NB4 (cell line): Measurements from ENCODE around the gene FLACC1.

Source experiments
- DNase-seq: peaks from one replicate; pipeline ENCODE4 v3.0.0; 2010; ENCODE audit warnings: low read depth
- H3K4me3 ChIP-seq: one replicate; pipeline ENCODE4 v1.5.1; 2011; ENCODE audit warnings: mild to moderate bottlenecking, low read depth, low read length, moderate library complexity
- MYC ChIP-seq: IDR thresholded peaks from 2 replicates; pipeline ENCODE4 v1.6.1; 2011; ENCODE audit warnings: low read depth, low read length
- POLR2A ChIP-seq: IDR thresholded peaks from 2 replicates; pipeline ENCODE4 v1.6.1; 2011; ENCODE audit warnings: mild to moderate bottlenecking; ENCODE audit not compliant: insufficient read length; ENCODE audit errors: extremely low read depth
- TF ChIP-seq, protein P1 (sequence below): IDR thresholded peaks from 2 replicates; pipeline ENCODE4 v1.6.1; 2011; ENCODE audit warnings: low read depth, low read length
- TF ChIP-seq, protein P2 (sequence below): IDR thresholded peaks from one replicate; pipeline ENCODE4 v1.5.1; 2012; ENCODE audit warnings: low read depth, low read length

The FLACC1 gene

DNA sequence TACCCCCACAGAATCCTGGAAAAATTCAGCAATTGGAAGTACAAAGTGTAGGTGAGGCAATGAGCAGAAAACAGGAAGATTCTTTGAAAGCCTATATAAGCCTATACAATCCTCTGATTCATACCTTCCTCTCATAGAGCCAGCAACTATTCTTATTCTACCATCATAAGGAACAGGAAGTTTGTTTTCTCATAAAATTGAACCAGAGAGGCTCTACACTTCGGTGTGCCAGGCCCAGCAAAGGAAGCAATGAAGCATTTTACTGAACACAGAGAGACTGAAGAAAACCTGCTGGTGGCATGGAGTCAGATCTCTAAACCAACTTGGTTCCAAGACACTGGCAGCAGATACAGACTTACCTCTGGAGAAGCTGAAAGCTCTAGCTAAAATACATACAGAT, 78.1 kb downstream of the FLACC1 start:
- TF ChIP-seq, protein P1, sequence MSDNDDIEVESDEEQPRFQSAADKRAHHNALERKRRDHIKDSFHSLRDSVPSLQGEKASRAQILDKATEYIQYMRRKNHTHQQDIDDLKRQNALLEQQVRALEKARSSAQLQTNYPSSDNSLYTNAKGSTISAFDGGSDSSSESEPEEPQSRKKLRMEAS: no peak
- TF ChIP-seq, protein P2, sequence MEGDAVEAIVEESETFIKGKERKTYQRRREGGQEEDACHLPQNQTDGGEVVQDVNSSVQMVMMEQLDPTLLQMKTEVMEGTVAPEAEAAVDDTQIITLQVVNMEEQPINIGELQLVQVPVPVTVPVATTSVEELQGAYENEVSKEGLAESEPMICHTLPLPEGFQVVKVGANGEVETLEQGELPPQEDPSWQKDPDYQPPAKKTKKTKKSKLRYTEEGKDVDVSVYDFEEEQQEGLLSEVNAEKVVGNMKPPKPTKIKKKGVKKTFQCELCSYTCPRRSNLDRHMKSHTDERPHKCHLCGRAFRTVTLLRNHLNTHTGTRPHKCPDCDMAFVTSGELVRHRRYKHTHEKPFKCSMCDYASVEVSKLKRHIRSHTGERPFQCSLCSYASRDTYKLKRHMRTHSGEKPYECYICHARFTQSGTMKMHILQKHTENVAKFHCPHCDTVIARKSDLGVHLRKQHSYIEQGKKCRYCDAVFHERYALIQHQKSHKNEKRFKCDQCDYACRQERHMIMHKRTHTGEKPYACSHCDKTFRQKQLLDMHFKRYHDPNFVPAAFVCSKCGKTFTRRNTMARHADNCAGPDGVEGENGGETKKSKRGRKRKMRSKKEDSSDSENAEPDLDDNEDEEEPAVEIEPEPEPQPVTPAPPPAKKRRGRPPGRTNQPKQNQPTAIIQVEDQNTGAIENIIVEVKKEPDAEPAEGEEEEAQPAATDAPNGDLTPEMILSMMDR: no peak
- TF ChIP-seq POLR2A (no peak), MYC (no peak)
- DNase-seq: no peak

DNA sequence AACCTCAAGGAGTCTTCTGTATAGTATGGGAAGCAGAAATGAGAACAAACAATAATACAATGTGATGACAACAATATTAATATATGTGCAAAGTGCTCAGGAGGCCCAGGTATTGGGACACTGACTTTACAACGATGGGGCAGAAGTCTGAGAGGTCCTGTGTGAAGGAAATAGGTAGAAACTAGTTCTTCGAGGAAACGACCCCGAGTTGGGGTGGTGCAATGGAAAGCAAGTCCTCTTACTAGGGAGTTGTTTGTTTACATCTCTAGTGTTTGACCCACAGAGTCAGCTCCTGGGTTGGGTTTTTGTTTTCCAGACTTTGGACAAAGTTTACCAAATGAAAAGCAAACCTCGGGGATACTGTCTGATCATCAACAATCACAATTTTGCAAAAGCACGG, 80.6 kb downstream of the FLACC1 start:
- H3K4me3 ChIP-seq: no peak overlapping the region
- no peak for DNase-seq
- no peak for TF ChIP-seq MYC
- TF ChIP-seq POLR2A: no peak
- TF ChIP-seq, protein P2: no peak

More for the DNA sequence above, 78.1 kb downstream of the FLACC1 start:
- no peak overlapping the region for H3K4me3 ChIP-seq

DNA sequence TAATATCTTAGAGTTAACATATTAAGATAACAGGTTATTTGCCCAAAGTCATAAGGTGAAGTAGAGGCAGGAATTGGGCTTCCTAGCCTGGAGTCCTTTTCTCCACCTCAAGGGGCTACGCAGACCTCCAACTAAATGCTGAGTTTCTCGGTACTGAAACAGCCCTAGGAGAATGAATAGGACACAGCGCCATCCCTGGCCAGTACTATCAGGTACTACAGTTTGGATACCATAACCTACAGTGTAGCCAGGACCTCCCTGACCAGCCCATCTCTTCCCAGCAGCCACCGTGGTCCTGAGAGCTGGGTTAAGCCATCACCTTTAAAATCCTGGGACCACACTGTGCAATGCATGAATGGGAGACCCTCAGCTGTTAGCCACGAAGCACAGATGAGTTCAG, 81.2 kb downstream of the FLACC1 start:
- TF ChIP-seq, protein P2: no peak
- TF ChIP-seq, protein P1: no peak
- TF ChIP-seq POLR2A: no peak
- TF ChIP-seq MYC: no peak
- H3K4me3 ChIP-seq: no peak overlapping the region
- DNase-seq: no peak

DNA sequence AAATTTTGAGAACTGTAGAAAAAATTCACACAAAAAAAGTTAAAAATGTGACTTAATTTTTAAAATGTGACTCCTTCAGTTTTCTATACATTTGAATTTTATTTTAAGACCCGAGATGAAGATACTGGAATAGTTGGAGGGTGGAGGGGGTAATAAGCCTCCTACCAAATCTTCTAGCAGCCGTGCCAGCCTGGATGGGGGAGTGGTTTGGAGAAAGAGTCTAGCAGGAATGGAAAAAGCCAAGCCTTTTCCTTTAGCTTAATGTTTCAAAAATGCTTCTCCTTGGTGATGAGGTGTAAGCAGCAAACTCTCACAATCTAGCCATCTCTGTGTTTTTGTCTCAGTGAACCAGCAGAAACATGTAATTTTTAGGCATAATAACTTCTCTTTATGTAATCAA, 82.1 kb downstream of the FLACC1 start:
- H3K4me3 ChIP-seq: no peak overlapping the region
- no peak for DNase-seq
- TF ChIP-seq POLR2A (no peak), MYC (no peak)
- TF ChIP-seq, protein P2: no peak
- TF ChIP-seq, protein P1: no peak

DNA sequence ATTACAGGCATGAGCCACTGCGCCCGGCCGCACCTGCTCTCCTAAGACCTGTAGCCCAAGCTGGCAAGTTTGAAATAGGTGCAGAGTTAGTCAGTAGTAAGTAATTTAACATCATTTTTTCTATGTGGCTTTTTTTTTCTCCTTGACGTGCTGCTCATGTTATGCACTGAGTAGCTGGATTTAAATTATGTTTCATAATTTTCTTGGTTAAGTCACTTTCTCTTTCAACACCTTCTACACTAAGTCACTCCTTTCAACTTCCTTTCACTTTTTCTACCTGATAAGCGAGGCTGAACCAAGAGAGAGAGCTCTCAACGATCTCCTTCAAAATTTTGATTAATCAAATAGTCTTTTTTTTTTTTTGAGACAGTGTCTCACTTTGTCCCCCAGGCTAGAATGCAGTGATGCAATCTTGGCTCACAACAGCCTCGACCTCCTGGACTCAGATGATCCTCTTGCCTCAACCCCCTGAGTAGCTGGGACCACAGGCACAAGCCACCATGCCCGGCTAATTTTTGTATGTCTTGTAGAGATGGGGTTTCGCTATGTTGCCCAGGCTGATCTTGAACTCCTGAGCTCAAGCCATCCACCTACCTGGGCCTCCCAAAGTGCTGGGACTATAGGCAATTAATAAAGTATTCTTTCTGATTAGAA, 83.7 kb downstream of the FLACC1 start:
- DNase-seq: no peak
- no peak for TF ChIP-seq POLR2A
- TF ChIP-seq, protein P2: no peak
- TF ChIP-seq, protein P1: no peak
- TF ChIP-seq MYC: no peak
- H3K4me3 ChIP-seq: no peak overlapping the region

DNA sequence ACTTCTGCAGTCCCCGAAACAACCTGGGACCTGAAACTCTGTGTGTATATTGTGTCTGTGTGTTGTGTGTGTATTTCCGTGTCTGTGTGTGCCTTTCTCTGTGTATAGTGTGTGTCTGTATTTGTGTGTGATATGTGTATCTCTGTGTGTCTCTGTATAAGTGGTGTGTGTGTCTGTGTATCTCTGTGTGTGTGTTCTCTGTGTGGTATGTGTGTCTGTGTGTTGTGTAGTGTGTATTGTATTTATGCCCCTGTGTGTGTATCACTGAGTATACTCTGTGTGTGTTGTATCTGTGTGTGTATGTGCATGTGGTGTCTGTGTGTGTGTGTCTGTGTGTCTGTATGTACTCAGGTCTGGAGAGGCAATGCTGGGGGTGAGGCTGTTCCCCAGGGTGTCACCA, 85.2 kb downstream of the FLACC1 start:
- TF ChIP-seq POLR2A: no peak

More for the DNA sequence above, 85.2 kb downstream of the FLACC1 start:
- DNase-seq: no peak
- H3K4me3 ChIP-seq: no peak overlapping the region
